Measurements from ENCODE around the gene TRPC4. TPM values are rescaled to one million over a fixed set of nuclear protein-coding genes. Genes with fewer than 3 reads are reported as not detected.

Gene TRPC4
- total RNA-seq, 1 experiment from 2014 or later, result 8.0 TPM

DNA sequence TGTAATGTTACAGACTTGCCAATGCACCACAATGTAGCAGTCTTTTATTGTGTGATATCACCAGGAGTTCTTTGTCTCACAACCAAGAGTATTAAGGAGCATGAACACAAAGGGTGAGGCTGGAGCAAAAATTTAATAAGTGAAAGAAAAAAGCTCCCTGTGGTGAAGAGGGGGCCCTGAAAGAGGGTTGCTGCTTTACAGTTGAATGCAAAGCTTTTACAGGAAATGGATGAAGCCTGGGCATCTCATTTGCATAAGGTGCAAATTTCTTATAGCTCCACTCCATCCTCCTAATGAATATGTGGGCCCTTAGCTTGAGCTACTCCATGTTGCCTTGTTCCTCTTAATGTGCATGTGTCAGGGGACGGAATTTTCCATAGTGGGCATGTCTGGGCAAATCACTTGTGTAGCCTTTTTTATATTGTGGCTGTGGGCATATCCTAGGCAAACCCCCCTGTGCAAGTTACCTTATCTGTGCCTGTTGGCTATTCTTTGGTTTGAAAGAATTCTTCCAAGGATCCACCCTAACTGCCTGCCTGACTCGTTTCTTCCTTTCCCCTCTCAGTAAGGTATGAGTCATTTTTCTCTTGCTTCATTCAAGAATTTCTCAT lies 45.3 kb upstream of the TRPC4 start (continued):
- TF ChIP-seq TCF7 (CRISPR knock-in tag; IDR thresholded peaks at IDR 0.05; ENCODE audit: low read depth) (no peak), FOXK1 (CRISPR knock-in tag; IDR thresholded peaks at IDR 0.05) (peak; percentile 36; the same call in 1 of the 2 replicates)
- TF ChIP-seq, protein P1, sequence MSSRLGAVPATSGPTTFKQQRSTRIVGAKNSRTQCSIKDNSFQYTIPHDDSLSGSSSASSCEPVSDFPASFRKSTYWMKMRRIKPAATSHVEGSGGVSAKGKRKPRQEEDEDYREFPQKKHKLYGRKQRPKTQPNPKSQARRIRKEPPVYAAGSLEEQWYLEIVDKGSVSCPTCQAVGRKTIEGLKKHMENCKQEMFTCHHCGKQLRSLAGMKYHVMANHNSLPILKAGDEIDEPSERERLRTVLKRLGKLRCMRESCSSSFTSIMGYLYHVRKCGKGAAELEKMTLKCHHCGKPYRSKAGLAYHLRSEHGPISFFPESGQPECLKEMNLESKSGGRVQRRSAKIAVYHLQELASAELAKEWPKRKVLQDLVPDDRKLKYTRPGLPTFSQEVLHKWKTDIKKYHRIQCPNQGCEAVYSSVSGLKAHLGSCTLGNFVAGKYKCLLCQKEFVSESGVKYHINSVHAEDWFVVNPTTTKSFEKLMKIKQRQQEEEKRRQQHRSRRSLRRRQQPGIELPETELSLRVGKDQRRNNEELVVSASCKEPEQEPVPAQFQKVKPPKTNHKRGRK (CRISPR knock-in tag; IDR thresholded peaks at IDR 0.05; ENCODE audit: borderline replicate concordance), result no peak
- TF ChIP-seq, protein P2, sequence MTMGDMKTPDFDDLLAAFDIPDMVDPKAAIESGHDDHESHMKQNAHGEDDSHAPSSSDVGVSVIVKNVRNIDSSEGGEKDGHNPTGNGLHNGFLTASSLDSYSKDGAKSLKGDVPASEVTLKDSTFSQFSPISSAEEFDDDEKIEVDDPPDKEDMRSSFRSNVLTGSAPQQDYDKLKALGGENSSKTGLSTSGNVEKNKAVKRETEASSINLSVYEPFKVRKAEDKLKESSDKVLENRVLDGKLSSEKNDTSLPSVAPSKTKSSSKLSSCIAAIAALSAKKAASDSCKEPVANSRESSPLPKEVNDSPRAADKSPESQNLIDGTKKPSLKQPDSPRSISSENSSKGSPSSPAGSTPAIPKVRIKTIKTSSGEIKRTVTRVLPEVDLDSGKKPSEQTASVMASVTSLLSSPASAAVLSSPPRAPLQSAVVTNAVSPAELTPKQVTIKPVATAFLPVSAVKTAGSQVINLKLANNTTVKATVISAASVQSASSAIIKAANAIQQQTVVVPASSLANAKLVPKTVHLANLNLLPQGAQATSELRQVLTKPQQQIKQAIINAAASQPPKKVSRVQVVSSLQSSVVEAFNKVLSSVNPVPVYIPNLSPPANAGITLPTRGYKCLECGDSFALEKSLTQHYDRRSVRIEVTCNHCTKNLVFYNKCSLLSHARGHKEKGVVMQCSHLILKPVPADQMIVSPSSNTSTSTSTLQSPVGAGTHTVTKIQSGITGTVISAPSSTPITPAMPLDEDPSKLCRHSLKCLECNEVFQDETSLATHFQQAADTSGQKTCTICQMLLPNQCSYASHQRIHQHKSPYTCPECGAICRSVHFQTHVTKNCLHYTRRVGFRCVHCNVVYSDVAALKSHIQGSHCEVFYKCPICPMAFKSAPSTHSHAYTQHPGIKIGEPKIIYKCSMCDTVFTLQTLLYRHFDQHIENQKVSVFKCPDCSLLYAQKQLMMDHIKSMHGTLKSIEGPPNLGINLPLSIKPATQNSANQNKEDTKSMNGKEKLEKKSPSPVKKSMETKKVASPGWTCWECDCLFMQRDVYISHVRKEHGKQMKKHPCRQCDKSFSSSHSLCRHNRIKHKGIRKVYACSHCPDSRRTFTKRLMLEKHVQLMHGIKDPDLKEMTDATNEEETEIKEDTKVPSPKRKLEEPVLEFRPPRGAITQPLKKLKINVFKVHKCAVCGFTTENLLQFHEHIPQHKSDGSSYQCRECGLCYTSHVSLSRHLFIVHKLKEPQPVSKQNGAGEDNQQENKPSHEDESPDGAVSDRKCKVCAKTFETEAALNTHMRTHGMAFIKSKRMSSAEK (CRISPR knock-in tag; IDR thresholded peaks at IDR 0.05; ENCODE audit: borderline replicate concordance), result 0 out of 2 replicates have a peak, but pooled peaks have one; percentile 64
- TF ChIP-seq, protein P3, sequence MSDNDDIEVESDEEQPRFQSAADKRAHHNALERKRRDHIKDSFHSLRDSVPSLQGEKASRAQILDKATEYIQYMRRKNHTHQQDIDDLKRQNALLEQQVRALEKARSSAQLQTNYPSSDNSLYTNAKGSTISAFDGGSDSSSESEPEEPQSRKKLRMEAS (CRISPR knock-in tag; IDR thresholded peaks at IDR 0.05), result no peak
- TF ChIP-seq, protein P4, sequence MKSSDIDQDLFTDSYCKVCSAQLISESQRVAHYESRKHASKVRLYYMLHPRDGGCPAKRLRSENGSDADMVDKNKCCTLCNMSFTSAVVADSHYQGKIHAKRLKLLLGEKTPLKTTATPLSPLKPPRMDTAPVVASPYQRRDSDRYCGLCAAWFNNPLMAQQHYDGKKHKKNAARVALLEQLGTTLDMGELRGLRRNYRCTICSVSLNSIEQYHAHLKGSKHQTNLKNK (CRISPR knock-in tag; IDR thresholded peaks at IDR 0.05), result no peak

DNA sequence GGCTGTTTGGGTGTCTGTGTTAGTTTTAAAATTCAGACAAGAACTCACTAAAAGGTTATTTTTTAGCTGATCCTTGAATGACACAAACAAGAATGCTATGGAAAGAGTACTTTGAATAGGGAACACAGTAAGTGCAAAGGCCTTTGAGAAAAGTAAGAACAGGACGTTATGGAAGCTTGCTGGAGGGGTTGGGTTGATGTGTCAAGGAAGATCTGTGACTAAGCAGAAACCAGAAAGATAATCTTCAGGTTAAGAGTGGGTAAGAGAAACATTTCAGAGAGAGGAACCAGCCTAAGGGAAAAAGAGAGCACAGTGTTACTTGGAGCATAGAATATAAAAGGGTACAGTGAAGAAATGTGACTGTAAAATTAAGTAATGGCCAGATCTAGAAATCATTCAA lies 41.2 kb upstream of the TRPC4 start:
- Mint-ChIP-seq H3K4me1 (peaks cover 30% of the 10 kb centered on the region), H3K27ac (no peak overlapping the region), H3K4me3 (no peak overlapping the region), H3K27me3 (ENCODE audit: low read depth) (no peaks in the 10 kb centered on the region), H3K9me3 (peaks cover 8% of the 10 kb centered on the region), H3K36me3 (peaks cover 11% of the 10 kb centered on the region)
- CTCF ChIA-PET, result no interaction called here
- TF ChIP-seq, protein P4 (CRISPR knock-in tag; IDR thresholded peaks at IDR 0.05), result no peak
- TF ChIP-seq, protein P1 (CRISPR knock-in tag; IDR thresholded peaks at IDR 0.05; ENCODE audit: borderline replicate concordance), result no peak
- TF ChIP-seq, protein P5, sequence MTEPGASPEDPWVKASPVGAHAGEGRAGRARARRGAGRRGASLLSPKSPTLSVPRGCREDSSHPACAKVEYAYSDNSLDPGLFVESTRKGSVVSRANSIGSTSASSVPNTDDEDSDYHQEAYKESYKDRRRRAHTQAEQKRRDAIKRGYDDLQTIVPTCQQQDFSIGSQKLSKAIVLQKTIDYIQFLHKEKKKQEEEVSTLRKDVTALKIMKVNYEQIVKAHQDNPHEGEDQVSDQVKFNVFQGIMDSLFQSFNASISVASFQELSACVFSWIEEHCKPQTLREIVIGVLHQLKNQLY (CRISPR knock-in tag; IDR thresholded peaks at IDR 0.05), result no peak
- no peak for DNase-seq (ENCODE audit: low spot score)
- ATAC-seq, result no peak
- POLR2A ChIA-PET, result no interaction called here

DNA sequence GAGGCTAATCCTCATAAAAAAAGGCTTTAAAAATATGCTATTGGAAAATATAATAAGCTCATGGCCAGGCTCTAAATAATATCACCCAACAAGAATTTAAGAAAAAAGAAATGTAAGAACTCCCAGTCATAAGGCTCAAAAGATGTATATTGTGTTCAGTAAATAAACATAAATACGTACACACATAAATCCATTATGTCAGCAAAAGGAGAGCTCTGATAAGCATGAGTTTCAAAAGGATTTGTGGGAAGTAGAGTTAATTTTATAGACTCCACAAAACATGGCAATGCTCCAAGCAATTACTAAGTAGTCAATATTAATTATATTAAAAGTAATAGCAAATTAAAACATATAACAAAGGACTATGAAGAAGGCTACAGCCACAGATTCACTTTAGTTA lies 37.3 kb upstream of the TRPC4 start:
- Mint-ChIP-seq H3K27me3 (ENCODE audit: low read depth) (no peaks in the 10 kb centered on the region), H3K4me1 (peaks cover 8% of the 10 kb centered on the region), H3K9me3 (peaks cover 7% of the 10 kb centered on the region), H3K27ac (no peak overlapping the region), H3K4me3 (no peak overlapping the region), H3K36me3 (0 out of 2 replicates have a peak, but pooled peaks cover under 1% of the 10 kb centered on the region)
- ChIA-PET CTCF (no interaction called here), POLR2A (no interaction called here)
- DNase-seq (ENCODE audit: low spot score), result no peak
- ATAC-seq, result no peak
- TF ChIP-seq NFATC4 (CRISPR knock-in tag; IDR thresholded peaks at IDR 0.05), result no peak
- TF ChIP-seq, protein P6, sequence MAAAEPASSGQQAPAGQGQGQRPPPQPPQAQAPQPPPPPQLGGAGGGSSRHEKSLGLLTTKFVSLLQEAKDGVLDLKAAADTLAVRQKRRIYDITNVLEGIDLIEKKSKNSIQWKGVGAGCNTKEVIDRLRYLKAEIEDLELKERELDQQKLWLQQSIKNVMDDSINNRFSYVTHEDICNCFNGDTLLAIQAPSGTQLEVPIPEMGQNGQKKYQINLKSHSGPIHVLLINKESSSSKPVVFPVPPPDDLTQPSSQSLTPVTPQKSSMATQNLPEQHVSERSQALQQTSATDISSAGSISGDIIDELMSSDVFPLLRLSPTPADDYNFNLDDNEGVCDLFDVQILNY (CRISPR knock-in tag; IDR thresholded peaks at IDR 0.05), result no peak
- no peak for TF ChIP-seq RELA (CRISPR knock-in tag; IDR thresholded peaks at IDR 0.05; ENCODE audit: borderline replicate concordance)
- TF ChIP-seq NR1H2 (CRISPR knock-in tag; IDR thresholded peaks at IDR 0.05), result no peak
- no peak for TF ChIP-seq NFYB (CRISPR knock-in tag; conservative IDR thresholded peaks at IDR 0.05; ENCODE audit: low read depth)
- TF ChIP-seq, protein P4 (CRISPR knock-in tag; IDR thresholded peaks at IDR 0.05), result no peak
- TF ChIP-seq NR2C2 (CRISPR knock-in tag; IDR thresholded peaks at IDR 0.05), result no peak
- TF ChIP-seq, protein P7, sequence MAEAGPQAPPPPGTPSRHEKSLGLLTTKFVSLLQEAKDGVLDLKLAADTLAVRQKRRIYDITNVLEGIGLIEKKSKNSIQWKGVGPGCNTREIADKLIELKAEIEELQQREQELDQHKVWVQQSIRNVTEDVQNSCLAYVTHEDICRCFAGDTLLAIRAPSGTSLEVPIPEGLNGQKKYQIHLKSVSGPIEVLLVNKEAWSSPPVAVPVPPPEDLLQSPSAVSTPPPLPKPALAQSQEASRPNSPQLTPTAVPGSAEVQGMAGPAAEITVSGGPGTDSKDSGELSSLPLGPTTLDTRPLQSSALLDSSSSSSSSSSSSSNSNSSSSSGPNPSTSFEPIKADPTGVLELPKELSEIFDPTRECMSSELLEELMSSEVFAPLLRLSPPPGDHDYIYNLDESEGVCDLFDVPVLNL (CRISPR knock-in tag; IDR thresholded peaks at IDR 0.05; ENCODE audit: borderline replicate concordance, low read depth), result no peak
- TF ChIP-seq IRF2 (CRISPR knock-in tag; IDR thresholded peaks at IDR 0.05; ENCODE audit: borderline replicate concordance, low read depth), result no peak
- TF ChIP-seq ATF1 (CRISPR knock-in tag; IDR thresholded peaks at IDR 0.05), result no peak

Data from WTC11 (cell line).